T-helper 1 cell treated with Interleukin-12 subunit alpha and Interleukin-12 subunit beta and Interleukin-4 antibody, amounts not matched to agents 30 μg/mL and 1 μg/mL, for 36 hours (primary cell): ENCODE results near the gene ESYT2.

ENCODE experiments used
- H3K27ac Mint-ChIP-seq: one replicate; pipeline ENCODE4 v1.8.0; 2021; ENCODE audit warnings: mild to moderate bottlenecking, mixed read lengths
- H3K27me3 Mint-ChIP-seq: one replicate; pipeline ENCODE4 v1.8.0; 2021; ENCODE audit warnings: low read depth, mixed read lengths
- H3K36me3 Mint-ChIP-seq: one replicate; pipeline ENCODE4 v1.8.0; 2021; ENCODE audit warnings: low read depth, mixed read lengths
- H3K4me1 Mint-ChIP-seq: one replicate; pipeline ENCODE4 v1.8.0; 2021; ENCODE audit warnings: low read depth, mixed read lengths
- H3K4me3 Mint-ChIP-seq: one replicate; pipeline ENCODE4 v1.8.0; 2021; ENCODE audit warnings: mild to moderate bottlenecking, moderate library complexity, mixed read lengths
- H3K9me3 Mint-ChIP-seq: one replicate; pipeline ENCODE4 v1.8.0; 2021; ENCODE audit warnings: mixed read lengths

Gene ESYT2

GRCh38 chr7:158763454-158764033, 65.8 kb downstream of the ESYT2 start:
- Mint-ChIP-seq H3K27me3 (no peaks in the 10 kb centered on the region), H3K36me3 (peaks cover 54% of the 10 kb centered on the region), H3K4me1 (peaks cover 12% of the 10 kb centered on the region), H3K9me3 (no peaks in the 10 kb centered on the region), H3K4me3 (no peak overlapping the region), H3K27ac (no peak overlapping the region)

GRCh38 chr7:158761945-158762344, 67.4 kb downstream of the ESYT2 start:
- no peak overlapping the region for H3K27ac Mint-ChIP-seq
- no peaks in the 10 kb centered on the region for H3K9me3 Mint-ChIP-seq
- H3K4me3 Mint-ChIP-seq, result no peak overlapping the region
- peaks cover 6% of the 10 kb centered on the region for H3K4me1 Mint-ChIP-seq
- H3K36me3 Mint-ChIP-seq, result peaks cover 66% of the 10 kb centered on the region
- H3K27me3 Mint-ChIP-seq, result no peaks in the 10 kb centered on the region

- H3K9me3 Mint-ChIP-seq, result no peaks in the 10 kb centered on the region
- no peaks in the 10 kb centered on the region for H3K27me3 Mint-ChIP-seq
- H3K36me3 Mint-ChIP-seq, result peaks cover 65% of the 10 kb centered on the region
- H3K4me3 Mint-ChIP-seq, result no peak overlapping the region
- H3K27ac Mint-ChIP-seq, result no peak overlapping the region
- H3K4me1 Mint-ChIP-seq, result no peaks in the 10 kb centered on the region
Observed at GRCh38 chr7:158760936-158761335, 68.4 kb downstream of the ESYT2 start.

- Mint-ChIP-seq H3K36me3 (peaks cover 65% of the 10 kb centered on the region), H3K27me3 (no peaks in the 10 kb centered on the region), H3K27ac (no peak overlapping the region), H3K4me3 (no peak overlapping the region), H3K9me3 (no peaks in the 10 kb centered on the region), H3K4me1 (no peaks in the 10 kb centered on the region)
Observed at GRCh38 chr7:158760445-158760764, 68.9 kb downstream of the ESYT2 start.

GRCh38 chr7:158759749-158760444, 69.4 kb downstream of the ESYT2 start:
- Mint-ChIP-seq H3K27me3 (no peaks in the 10 kb centered on the region), H3K27ac (no peak overlapping the region), H3K36me3 (peaks cover 68% of the 10 kb centered on the region), H3K4me1 (no peaks in the 10 kb centered on the region), H3K4me3 (no peak overlapping the region), H3K9me3 (no peaks in the 10 kb centered on the region)

GRCh38 chr7:158759245-158759614, 70.1 kb downstream of the ESYT2 start:
- no peaks in the 10 kb centered on the region for H3K9me3 Mint-ChIP-seq
- no peaks in the 10 kb centered on the region for H3K27me3 Mint-ChIP-seq
- no peaks in the 10 kb centered on the region for H3K4me1 Mint-ChIP-seq
- H3K27ac Mint-ChIP-seq, result no peak overlapping the region
- H3K36me3 Mint-ChIP-seq, result peaks cover 65% of the 10 kb centered on the region
- no peak overlapping the region for H3K4me3 Mint-ChIP-seq

GRCh38 chr7:158758586-158759244, 70.6 kb downstream of the ESYT2 start:
- Mint-ChIP-seq H3K9me3 (no peaks in the 10 kb centered on the region), H3K27me3 (no peaks in the 10 kb centered on the region), H3K27ac (no peak overlapping the region), H3K4me3 (no peak overlapping the region), H3K36me3 (peaks cover 61% of the 10 kb centered on the region), H3K4me1 (no peaks in the 10 kb centered on the region)

- Mint-ChIP-seq H3K9me3 (no peaks in the 10 kb centered on the region), H3K27me3 (no peaks in the 10 kb centered on the region), H3K27ac (no peak overlapping the region), H3K4me3 (no peak overlapping the region), H3K36me3 (peaks cover 57% of the 10 kb centered on the region), H3K4me1 (no peaks in the 10 kb centered on the region)
Observed at GRCh38 chr7:158757404-158757989, 71.8 kb downstream of the ESYT2 start.

GRCh38 chr7:158754746-158755444, 74.4 kb downstream of the ESYT2 start:
- Mint-ChIP-seq H3K4me3 (no peak overlapping the region), H3K4me1 (no peaks in the 10 kb centered on the region), H3K36me3 (peaks cover 43% of the 10 kb centered on the region), H3K9me3 (no peaks in the 10 kb centered on the region), H3K27me3 (no peaks in the 10 kb centered on the region), H3K27ac (no peak overlapping the region)

- Mint-ChIP-seq H3K27me3 (no peaks in the 10 kb centered on the region), H3K4me1 (no peaks in the 10 kb centered on the region), H3K36me3 (peaks cover 39% of the 10 kb centered on the region), H3K9me3 (no peaks in the 10 kb centered on the region), H3K27ac (no peak overlapping the region), H3K4me3 (no peak overlapping the region)
Observed at GRCh38 chr7:158753900-158754299, 75.4 kb downstream of the ESYT2 start.

GRCh38 chr7:158751751-158752150, 77.6 kb downstream of the ESYT2 start:
- peaks cover 3% of the 10 kb centered on the region for H3K4me1 Mint-ChIP-seq
- H3K4me3 Mint-ChIP-seq, result no peak overlapping the region
- H3K9me3 Mint-ChIP-seq, result no peaks in the 10 kb centered on the region
- H3K27me3 Mint-ChIP-seq, result no peaks in the 10 kb centered on the region
- H3K27ac Mint-ChIP-seq, result no peak overlapping the region
- H3K36me3 Mint-ChIP-seq, result peaks cover 29% of the 10 kb centered on the region

GRCh38 chr7:158751199-158751598, 78.1 kb downstream of the ESYT2 start:
- Mint-ChIP-seq H3K27me3 (no peaks in the 10 kb centered on the region), H3K36me3 (peaks cover 30% of the 10 kb centered on the region)

GRCh38 chr7:158750702-158751101, 78.6 kb downstream of the ESYT2 start:
- Mint-ChIP-seq H3K9me3 (no peaks in the 10 kb centered on the region), H3K27me3 (no peaks in the 10 kb centered on the region), H3K27ac (no peak overlapping the region), H3K36me3 (peaks cover 32% of the 10 kb centered on the region), H3K4me3 (no peak overlapping the region), H3K4me1 (peaks cover 3% of the 10 kb centered on the region)

More at GRCh38 chr7:158751199-158751598, 78.1 kb downstream of the ESYT2 start:
- H3K4me1 Mint-ChIP-seq, result peaks cover 3% of the 10 kb centered on the region
- no peak overlapping the region for H3K4me3 Mint-ChIP-seq
- H3K27ac Mint-ChIP-seq, result no peak overlapping the region
- H3K9me3 Mint-ChIP-seq, result no peaks in the 10 kb centered on the region

- peaks cover 3% of the 10 kb centered on the region for H3K4me1 Mint-ChIP-seq
- no peak overlapping the region for H3K27ac Mint-ChIP-seq
- H3K27me3 Mint-ChIP-seq, result no peaks in the 10 kb centered on the region
- no peak overlapping the region for H3K4me3 Mint-ChIP-seq
- H3K9me3 Mint-ChIP-seq, result no peaks in the 10 kb centered on the region
- H3K36me3 Mint-ChIP-seq, result peaks cover 31% of the 10 kb centered on the region
Observed at GRCh38 chr7:158749396-158749795, 79.9 kb downstream of the ESYT2 start.
